ENCODE data around the gene ERC1. TPM values are rescaled to one million over a fixed set of nuclear protein-coding genes. Genes with fewer than 3 reads are reported as not detected.
"Not testable (repeated sequence)": the region's sequence is repeated elsewhere in the genome, so short reads cannot be mapped to it uniquely, and the experiment has no call there.

ERC1 gene
- total and polyA plus RNA-seq, 9 of the 15 experiments (the other 6 are each of a cell fraction or from before 2014, with no cell fraction given), result 0.74 to 11.8 (median 4.8) TPM

- WGBS (ENCODE audit: insufficient coverage, low coverage, missing lambda C conversion rate), result 82% methylated on average over 1 of the region's 1 CpG
- no peaks in the 10 kb centered on the region for H3K27me3 ChIP-seq (ENCODE audit: control insufficient read depth in 2 of 2, insufficient read depth in 2 of 2, low read length in 2 of 2)
- intact Hi-C loops (cut with micrococcal nuclease), result no loop called here
- FAIRE-seq (no peak), ATAC-seq (no peak), DNase-seq (ENCODE audit: extremely low read depth in 1 of 4, low spot score in 3 of 4) (no peak)
- TF ChIP-seq MAZ (CRISPR knock-in tag; conservative IDR thresholded peaks at IDR 0.05 in 1 of 2, IDR thresholded peaks at IDR 0.05 in 1 of 2) (no peak), ZNF507 (tag; conservative IDR thresholded peaks at IDR 0.05) (peak; percentile 92)
- H3K79me2 ChIP-seq (ENCODE audit: control insufficient read depth, insufficient read depth, low read length), result no peaks in the 10 kb centered on the region
- no peak overlapping the region for H3K9ac ChIP-seq (ENCODE audit: insufficient read depth in 1 of 2, low read depth in 2 of 2, low read length in 2 of 2)
- ChIA-PET POLR2A (no interaction called here), CTCF (ENCODE audit: low intra/inter-chr PET ratio) (no interaction called here)
- H3K4me2 ChIP-seq (ENCODE audit: insufficient read depth, low read length), result no peak overlapping the region
- in situ Hi-C loops (cut with MboI), result no loop called here
- H3K27ac ChIP-seq (ENCODE audit: extremely low read depth, low read depth, low read length), result no peak overlapping the region
- no peaks in the 10 kb centered on the region for H3K36me3 ChIP-seq (ENCODE audit: control insufficient read depth, insufficient read depth, low read length)
- H4K20me1 ChIP-seq (replicated peaks; ENCODE audit: control insufficient read depth, insufficient read depth, low read length), result no peaks in the 10 kb centered on the region
- no peaks in the 10 kb centered on the region for H3K9me1 ChIP-seq (ENCODE audit: control insufficient read depth, insufficient read depth, low read length)
- no peaks in the 10 kb centered on the region for H3K9me3 ChIP-seq (replicated peaks; ENCODE audit: control insufficient read depth, insufficient read depth, low read depth, low read length)
- no TSS peak for BruUV-seq (replicated peaks)
- H3K4me1 ChIP-seq (replicated peaks in 1 of 2; ENCODE audit: control insufficient read depth in 2 of 2, insufficient read depth in 2 of 2, low read length in 2 of 2), result peaks cover 0 to 10% of the 10 kb centered on the region in 2 experiments; a peak in 2 of 5 replicates
- H3K4me3 ChIP-seq, result no peak overlapping the region
- no peak overlapping the region for H2AFZ ChIP-seq (ENCODE audit: low read depth, low read length)
Measured at GRCh38 chr12:1314523-1314922, 323.5 kb downstream of the ERC1 start.

GRCh38 chr12:1316991-1317390, 326.0 kb downstream of the ERC1 start:
- WGBS (ENCODE audit: insufficient coverage, low coverage, missing lambda C conversion rate), result 100% methylated on average over 1 of the region's 5 CpGs
- CTCF ChIA-PET (ENCODE audit: low intra/inter-chr PET ratio); BruUV-seq (replicated peaks); FAIRE-seq; POLR2A ChIA-PET; in situ Hi-C loops (cut with MboI); H3K9ac ChIP-seq (ENCODE audit: insufficient read depth in 1 of 2, low read depth in 2 of 2, low read length in 2 of 2); H3K79me2 ChIP-seq (ENCODE audit: control insufficient read depth, insufficient read depth, low read length); H3K36me3 ChIP-seq (ENCODE audit: control insufficient read depth, insufficient read depth, low read length); intact Hi-C loops (cut with micrococcal nuclease); H2AFZ ChIP-seq (ENCODE audit: low read depth, low read length); H3K9me1 ChIP-seq (ENCODE audit: control insufficient read depth, insufficient read depth, low read length); DNase-seq (ENCODE audit: extremely low read depth in 1 of 4, low spot score in 3 of 4); ATAC-seq; H3K27me3 ChIP-seq (ENCODE audit: control insufficient read depth in 2 of 2, insufficient read depth in 2 of 2, low read length in 2 of 2); H3K27ac ChIP-seq (ENCODE audit: extremely low read depth, low read depth, low read length); H3K9me3 ChIP-seq (replicated peaks; ENCODE audit: control insufficient read depth, insufficient read depth, low read depth, low read length); H3K4me1 ChIP-seq (replicated peaks in 1 of 2; ENCODE audit: control insufficient read depth in 2 of 2, insufficient read depth in 2 of 2, low read length in 2 of 2); H3K4me2 ChIP-seq (ENCODE audit: insufficient read depth, low read length); H4K20me1 ChIP-seq (replicated peaks; ENCODE audit: control insufficient read depth, insufficient read depth, low read length); H3K4me3 ChIP-seq: not testable (repeated sequence)
- 0 out of 2 replicates have a peak, but pooled peaks have one; percentile 33 for TF ChIP-seq SMARCA5 (IDR thresholded peaks at IDR 0.05)
- peak; percentile 62 for TF ChIP-seq BCOR (IDR thresholded peaks at IDR 0.05)
- TF ChIP-seq KDM1A (IDR thresholded peaks at IDR 0.05), result 0 out of 4 replicates have a peak, but pooled peaks of 1 of the 2 experiments have one; percentile 17
- peak; percentile 77 for TF ChIP-seq ZNF146 (CRISPR knock-in tag; IDR thresholded peaks at IDR 0.05; ENCODE audit: unreplicated experiment)

Measured in K562 (cell line).